PFSK-1 (cell line): ENCODE results near the gene TTC28.

Experiments
- FOXP2 ChIP-seq: optimal IDR thresholded peaks from 2 replicates; pipeline ENCODE3; 2011; ENCODE audit warnings: borderline replicate concordance, control low read depth, inconsistent platforms; ENCODE audit not compliant: insufficient read depth; ENCODE audit errors: extremely low read length, extremely low read depth
- POLR2AphosphoS5 ChIP-seq: IDR thresholded peaks from 2 replicates; pipeline ENCODE4 v1.6.1; 2012; ENCODE audit warnings: low read depth, mild to moderate bottlenecking, control low read depth, low read length, moderate library complexity
- REST ChIP-seq, 2 experiments: IDR thresholded peaks; 2 replicates each; pipeline versions ENCODE4 v1.6.1 to v1.8.0; 2011 to 2012; ENCODE audit warnings: low read depth in 2 of 2, low read length in 2 of 2, control low read depth in 1 of 2, inconsistent platforms in 1 of 2, mild to moderate bottlenecking in 1 of 2, moderate library complexity in 1 of 2; ENCODE audit not compliant: insufficient read depth in 1 of 2
- SIN3A ChIP-seq: IDR thresholded peaks from 2 replicates; pipeline ENCODE4 v1.6.1; 2012; ENCODE audit warnings: mild to moderate bottlenecking, low read length, moderate library complexity, borderline replicate concordance; ENCODE audit not compliant: insufficient read depth
- TAF1 ChIP-seq: IDR thresholded peaks from 2 replicates; pipeline ENCODE4 v1.6.1; 2012; ENCODE audit warnings: low read length, control low read depth, borderline replicate concordance; ENCODE audit not compliant: insufficient read depth

- TF ChIP-seq POLR2AphosphoS5 (no peak), TAF1 (no peak), REST (IDR thresholded peaks at IDR 0.05; ENCODE audit: insufficient read depth in 1 of 2, low read depth in 2 of 2, low read length in 2 of 2) (no peak), SIN3A (no peak), FOXP2 (no peak)
Measured at GRCh38 chr22:28237112-28237511, 442.5 kb downstream of the TTC28 start.
